HG03135 (cell line): Measurements from ENCODE around the gene ARHGAP25.
A peak's percentile ranks its signal among the peaks of the same experiment; 100 is the strongest.

Experiments used
- ATAC-seq: cut with Tn5 transposase; IDR thresholded peaks from one replicate; pipeline ENCODE4 v1.9.1; 2021; ENCODE audit warnings: mild to moderate bottlenecking, moderate library complexity; ENCODE audit not compliant: unreplicated experiment

ARHGAP25 gene

GRCh38 chr2:68716604-68717304 lies 17.9 kb upstream of the ARHGAP25 start:
- no peak for ATAC-seq

- no peak for ATAC-seq
Observed at GRCh38 chr2:68717305-68717661, 17.3 kb upstream of the ARHGAP25 start.

GRCh38 chr2:68719912-68720311 lies 14.7 kb upstream of the ARHGAP25 start:
- ATAC-seq = no peak

- no peak for ATAC-seq
Observed at GRCh38 chr2:68720665-68721064, 13.9 kb upstream of the ARHGAP25 start.

GRCh38 chr2:68721482-68722101 lies 13.0 kb upstream of the ARHGAP25 start:
- ATAC-seq = peak; percentile 60

- no peak for ATAC-seq
Observed at GRCh38 chr2:68722712-68723111, 11.9 kb upstream of the ARHGAP25 start.

GRCh38 chr2:68723181-68723580 lies 11.4 kb upstream of the ARHGAP25 start:
- no peak for ATAC-seq

- no peak for ATAC-seq
Observed at GRCh38 chr2:68726100-68726499, 8.5 kb upstream of the ARHGAP25 start.

GRCh38 chr2:68726608-68727367 lies 7.8 kb upstream of the ARHGAP25 start:
- ATAC-seq = peak; percentile 97

- ATAC-seq = no peak
Observed at GRCh38 chr2:68727683-68728375, 6.8 kb upstream of the ARHGAP25 start.

- no peak for ATAC-seq
Observed at GRCh38 chr2:68730828-68731227, 3.8 kb upstream of the ARHGAP25 start.

- no peak for ATAC-seq
Observed at GRCh38 chr2:68732036-68732932, 2.3 kb upstream of the ARHGAP25 start.

GRCh38 chr2:68733365-68733764 lies 1.2 kb upstream of the ARHGAP25 start:
- ATAC-seq = no peak

- no peak for ATAC-seq
Observed at GRCh38 chr2:68734176-68734575, 435 bp upstream of the ARHGAP25 start.

- ATAC-seq = no peak
Observed at GRCh38 chr2:68736086-68736485, 1.5 kb downstream of the ARHGAP25 start.

- no peak for ATAC-seq
Observed at GRCh38 chr2:68737711-68738110, 3.1 kb downstream of the ARHGAP25 start.

GRCh38 chr2:68738906-68739594 lies 4.4 kb downstream of the ARHGAP25 start:
- no peak for ATAC-seq

GRCh38 chr2:68739595-68740399 lies 5.2 kb downstream of the ARHGAP25 start:
- ATAC-seq = no peak

GRCh38 chr2:68740400-68740914 lies 5.8 kb downstream of the ARHGAP25 start:
- no peak for ATAC-seq
